HepG2 (cell line): ENCODE results near the gene RER1. TPM values are rescaled to one million over a fixed set of nuclear protein-coding genes. Genes with fewer than 3 reads are reported as not detected.

Experiments used
- ATAC-seq: fragments of 200-7000 bp; cut with Tn5 transposase; 3 replicates; pipeline ENCODE4 v1.9.1; 2020; ENCODE audit warnings: mild to moderate bottlenecking, moderate library complexity
- BruUV-seq: library from RNA; stranded (reverse); fragments of 400-500 nt; replicated peaks from 2 replicates; lab custom pipeline; 2021; lab: Mats Ljungman, UMichigan
- CTCF ChIA-PET: fragments of 300-600 bp; formaldehyde crosslinking; extraction: SDS; loops from one replicate; lab custom pipeline; 2021; ENCODE audit warnings: low total read pairs, inconsistent platforms, low intra/inter-chr PET ratio; lab: Yijun Ruan, JAX
- POLR2A ChIA-PET: fragments of 350-600 bp; sonication (Branson Sonifier 250); formaldehyde crosslinking; loops from one replicate; lab custom pipeline; 2020; ENCODE audit warnings: antibody characterized with exemption, inconsistent platforms; lab: Yijun Ruan, JAX
- DNase-seq: peaks from one replicate; pipeline ENCODE4 v3.0.0-alpha.2; 2015; ENCODE audit warnings: low spot score
- FAIRE-seq: peaks from 3 replicates; lab custom pipeline; 2011; peaks lifted over from hg19 to GRCh38; lab: Jason Lieb, UNC
- H2AFZ ChIP-seq: one replicate; pipeline ENCODE4 v1.6.1; 2011; ENCODE audit warnings: low read length, inconsistent platforms
- H3K27ac ChIP-seq: fragments of 300-600 bp; 3 replicates; pipeline ENCODE4 v1.8.0; 2011; ENCODE audit warnings: mixed run types, mild to moderate bottlenecking, mixed read lengths, low read length, inconsistent platforms; ENCODE audit not compliant: insufficient read depth; ENCODE audit errors: extremely low read length
- H3K27me3 ChIP-seq, 2 experiments: fragments of 200-600 bp in 1 of 2; 2 replicates in 1 of 2; 3 replicates in 1 of 2; pipeline versions ENCODE4 v1.6.0 to v1.8.0; 2011; ENCODE audit warnings: low read length in 2 of 2, mild to moderate bottlenecking in 2 of 2, moderate library complexity in 2 of 2, inconsistent platforms in 1 of 2; ENCODE audit not compliant: insufficient read depth in 2 of 2, control insufficient read depth in 1 of 2
- H3K36me3 ChIP-seq, 2 experiments: fragments of 200-600 bp in 1 of 2; replicated peaks in 1 of 2; 2 replicates in 1 of 2; 3 replicates in 1 of 2; pipeline versions ENCODE4 v1.5.1 to v1.8.0; 2011; ENCODE audit warnings: low read length in 2 of 2, inconsistent platforms in 1 of 2; ENCODE audit not compliant: insufficient read depth in 2 of 2, control insufficient read depth in 1 of 2
- H3K4me1 ChIP-seq: 2 replicates; pipeline ENCODE4 v1.5.1; 2012; ENCODE audit warnings: low read length, inconsistent platforms; ENCODE audit not compliant: insufficient read depth
- H3K4me2 ChIP-seq: 2 replicates; pipeline ENCODE4 v1.6.0; 2011; ENCODE audit warnings: low read depth, low read length, inconsistent platforms
- H3K4me3 ChIP-seq, 3 experiments: fragments of 200-600 bp in 1 of 3; sonication (generic), shearing (Covaris generic) in 1 of 3; replicated peaks in 1 of 3; 2 replicates each; pipeline ENCODE4 v1.5.1; 2011 to 2016; ENCODE audit warnings: low read length in 3 of 3, inconsistent platforms in 2 of 3, low read depth in 2 of 3, mild to moderate bottlenecking in 2 of 3, control low read depth in 1 of 3, mixed read lengths in 1 of 3; ENCODE audit not compliant: insufficient read depth in 1 of 3
- H3K79me2 ChIP-seq: one replicate; pipeline ENCODE4 v1.6.1; 2011; ENCODE audit warnings: low read length, inconsistent platforms; ENCODE audit not compliant: insufficient read depth
- H3K9ac ChIP-seq: 2 replicates; pipeline ENCODE4 v1.6.0; 2011; ENCODE audit warnings: mild to moderate bottlenecking, low read depth, low read length, inconsistent platforms; ENCODE audit not compliant: insufficient read depth
- H3K9me3 ChIP-seq: 2 replicates; pipeline ENCODE4 v1.5.1; 2012; ENCODE audit warnings: mild to moderate bottlenecking, low read length
- H4K20me1 ChIP-seq: 2 replicates; pipeline ENCODE4 v1.6.0; 2011; ENCODE audit warnings: inconsistent platforms, mild to moderate bottlenecking, low read length, moderate library complexity; ENCODE audit not compliant: insufficient read depth
- ESRRA ChIP-seq: sonication (generic); formaldehyde crosslinking; IDR thresholded peaks from 2 replicates; pipeline ENCODE4 v1.5.1; 2020; ENCODE audit warnings: mild to moderate bottlenecking, low read depth, missing genetic modification reagents
- GATAD2A ChIP-seq: IDR thresholded peaks from 2 replicates; pipeline ENCODE4 v1.6.1; 2016
- HOXA9 ChIP-seq: sonication (generic); formaldehyde crosslinking; IDR thresholded peaks from 2 replicates; pipeline ENCODE4 v1.8.1; 2022; ENCODE audit warnings: missing genetic modification reagents, mild to moderate bottlenecking, moderate library complexity, borderline replicate concordance
- JUND ChIP-seq: sonication (generic); formaldehyde crosslinking; IDR thresholded peaks from 2 replicates; pipeline ENCODE4 v1.8.0; 2022; ENCODE audit warnings: mild to moderate bottlenecking, missing genetic modification reagents
- MIXL1 ChIP-seq: IDR thresholded peaks from 2 replicates; pipeline ENCODE4 v1.6.1; 2016
- PCBP1 ChIP-seq: fragments of 200-400 bp; formaldehyde crosslinking; IDR thresholded peaks from 2 replicates; pipeline ENCODE4 v1.6.1; 2017; ENCODE audit warnings: mild to moderate bottlenecking, low read depth, low read length, borderline replicate concordance
- ZMYM2 ChIP-seq: sonication (generic); formaldehyde crosslinking; IDR thresholded peaks from 2 replicates; pipeline ENCODE4 v1.8.0; 2022; ENCODE audit warnings: mild to moderate bottlenecking, missing genetic modification reagents
- ZNF124 ChIP-seq: sonication (generic); formaldehyde crosslinking; IDR thresholded peaks from 2 replicates; pipeline ENCODE4 v1.4.0; 2020; ENCODE audit warnings: missing genetic modification reagents
- ZNF552 ChIP-seq: sonication (generic); formaldehyde crosslinking; IDR thresholded peaks from 2 replicates; pipeline ENCODE4 v1.9.0; 2022; ENCODE audit warnings: missing genetic modification reagents, mild to moderate bottlenecking, borderline replicate concordance
- ZNF558 ChIP-seq: sonication (generic); formaldehyde crosslinking; IDR thresholded peaks from 2 replicates; pipeline ENCODE4 v1.9.0; 2022; ENCODE audit warnings: mild to moderate bottlenecking, missing genetic modification reagents, borderline replicate concordance
- WGBS: methylation state at CpG from one replicate; pipeline ENCODE4 v1.1.6; 2017; ENCODE audit warnings: low lambda C conversion rate; 5-methylcytosine and 5-hydroxymethylcytosine counted together
- in situ Hi-C: cut with HindIII; loops from 2 replicates; pipeline ENCODE4 v1.10.0; 2017; ENCODE audit warnings: low pct_unique_long_range_greater_than_20kb; ENCODE audit not compliant: extremely low pct_ligation_motif_present
- intact Hi-C: fragments of 100-400 bp; cut with micrococcal nuclease; formaldehyde crosslinking; loops from one replicate; pipeline ENCODE4 v1.10.0; 2022; ENCODE audit not compliant: unreplicated experiment
- polyA plus RNA-seq, 8 experiments: library from polyadenylated mRNA; depleted of rRNA in 3 of 8; stranded (reverse) in 7 of 8; unstranded in 1 of 8; fragments of >200 nt; fragmentation: Illumina TruSeq in 4 of 8; extraction: Trizol in 4 of 8; gene quantifications; 2 replicates each; pipeline versions ENCODE4 v1.2.1 to v1.2.3, GENCODE V29; 2011 to 2016; ENCODE audit warnings: low read depth in 4 of 8, missing spikeins in 1 of 8, mixed read lengths in 1 of 8; ENCODE audit not compliant: insufficient read depth in 1 of 8
- total RNA-seq, 5 experiments: library from RNA; depleted of rRNA; stranded (reverse); fragments of >200 nt; fragmentation: Illumina TruSeq; extraction: Trizol; gene quantifications; 2 replicates each; pipeline ENCODE4 v1.2.3, GENCODE V29; 2016; ENCODE audit warnings: low read depth in 1 of 5
- TF ChIP-seq, protein P1 (sequence below): sonication (generic); formaldehyde crosslinking; IDR thresholded peaks from 2 replicates; pipeline ENCODE4 v1.5.0; 2020; ENCODE audit warnings: mild to moderate bottlenecking, missing genetic modification reagents
- TF ChIP-seq, protein P2 (sequence below): sonication (generic); formaldehyde crosslinking; IDR thresholded peaks from 2 replicates; pipeline ENCODE4 v1.4.0; 2020; ENCODE audit warnings: missing genetic modification reagents; ENCODE audit errors: not compliant biosample characterization
- TF ChIP-seq, protein P3 (sequence below): sonication (generic); formaldehyde crosslinking; IDR thresholded peaks from 2 replicates; pipeline ENCODE4 v1.9.0; 2021; ENCODE audit warnings: missing genetic modification reagents, borderline replicate concordance
- TF ChIP-seq, protein P4 (sequence below): sonication (generic); formaldehyde crosslinking; IDR thresholded peaks from 2 replicates; pipeline ENCODE4 v1.4.0; 2020; ENCODE audit warnings: mild to moderate bottlenecking, missing genetic modification reagents

The RER1 gene
- total and polyA plus RNA-seq, 2 of the 13 experiments (the other 11 are each of a cell fraction or from before 2014, with no cell fraction given): 128 to 164 TPM

DNA sequence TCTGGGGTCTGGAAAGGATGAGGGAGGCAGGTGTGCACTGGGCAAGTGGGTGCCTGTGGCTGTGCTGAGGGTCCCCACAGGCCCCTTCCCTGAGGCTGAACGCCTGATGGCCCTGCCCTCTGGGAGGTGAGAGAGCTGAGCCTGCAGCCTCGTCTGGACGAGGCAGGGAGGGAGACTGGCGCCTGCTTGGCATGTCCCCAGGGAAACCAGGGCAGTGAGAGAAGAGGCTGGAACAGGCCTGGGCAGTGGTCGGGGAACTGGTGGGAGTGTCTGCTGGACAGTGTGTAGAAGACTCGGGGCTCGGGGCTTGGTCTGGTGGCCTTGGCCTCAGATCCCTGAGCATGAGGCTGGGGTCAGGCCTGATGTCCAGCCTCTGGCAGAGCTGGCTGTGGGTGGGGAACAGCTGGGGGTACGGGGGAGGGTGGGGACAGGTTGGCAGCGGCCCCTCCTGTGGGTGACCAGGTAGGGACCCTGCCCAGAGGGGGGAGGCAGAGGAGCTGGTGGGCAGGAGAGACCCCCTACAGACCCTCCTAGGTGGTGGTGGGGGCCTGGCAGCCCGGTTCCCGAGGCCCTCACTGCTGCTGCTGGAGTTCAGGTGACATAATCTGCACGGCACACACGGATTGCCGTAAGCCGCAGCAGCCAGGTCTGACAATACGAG is 53.7 kb downstream of the RER1 start:
- H3K27ac ChIP-seq: no peak overlapping the region
- POLR2A ChIA-PET: no interaction called here
- CTCF ChIA-PET: no interaction called here
- peaks cover 41 to 90% of the 10 kb centered on the region in 2 experiments for H3K27me3 ChIP-seq
- H3K79me2 ChIP-seq: no peaks in the 10 kb centered on the region
- 44% methylated on average over 4 of the region's 16 CpGs for WGBS
- in situ Hi-C loops: no loop called here
- no peak overlapping the region for H2AFZ ChIP-seq
- FAIRE-seq: no peak
- H3K4me1 ChIP-seq: no peaks in the 10 kb centered on the region; the same call in 1 of the 2 replicates
- no peaks in the 10 kb centered on the region for H3K36me3 ChIP-seq
- TF ChIP-seq ZNF124 (CRISPR knock-in tag) (no peak), ZNF558 (CRISPR knock-in tag) (no peak), ZNF552 (CRISPR knock-in tag) (no peak), GATAD2A (CRISPR knock-in tag) (no peak), ESRRA (CRISPR knock-in tag) (no peak), HOXA9 (CRISPR knock-in tag) (no peak), ZMYM2 (CRISPR knock-in tag) (no peak), JUND (CRISPR knock-in tag) (no peak), PCBP1 (no peak), MIXL1 (CRISPR knock-in tag) (no peak)
- TF ChIP-seq, protein P1, sequence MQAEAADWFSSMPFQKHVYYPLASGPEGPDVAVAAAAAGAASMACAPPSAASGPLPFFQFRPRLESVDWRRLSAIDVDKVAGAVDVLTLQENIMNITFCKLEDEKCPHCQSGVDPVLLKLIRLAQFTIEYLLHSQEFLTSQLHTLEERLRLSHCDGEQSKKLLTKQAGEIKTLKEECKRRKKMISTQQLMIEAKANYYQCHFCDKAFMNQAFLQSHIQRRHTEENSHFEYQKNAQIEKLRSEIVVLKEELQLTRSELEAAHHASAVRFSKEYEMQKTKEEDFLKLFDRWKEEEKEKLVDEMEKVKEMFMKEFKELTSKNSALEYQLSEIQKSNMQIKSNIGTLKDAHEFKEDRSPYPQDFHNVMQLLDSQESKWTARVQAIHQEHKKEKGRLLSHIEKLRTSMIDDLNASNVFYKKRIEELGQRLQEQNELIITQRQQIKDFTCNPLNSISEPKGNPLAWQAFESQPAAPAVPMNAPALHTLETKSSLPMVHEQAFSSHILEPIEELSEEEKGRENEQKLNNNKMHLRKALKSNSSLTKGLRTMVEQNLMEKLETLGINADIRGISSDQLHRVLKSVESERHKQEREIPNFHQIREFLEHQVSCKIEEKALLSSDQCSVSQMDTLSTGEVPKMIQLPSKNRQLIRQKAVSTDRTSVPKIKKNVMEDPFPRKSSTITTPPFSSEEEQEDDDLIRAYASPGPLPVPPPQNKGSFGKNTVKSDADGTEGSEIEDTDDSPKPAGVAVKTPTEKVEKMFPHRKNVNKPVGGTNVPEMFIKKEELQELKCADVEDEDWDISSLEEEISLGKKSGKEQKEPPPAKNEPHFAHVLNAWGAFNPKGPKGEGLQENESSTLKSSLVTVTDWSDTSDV: no peak
- TF ChIP-seq, protein P2, sequence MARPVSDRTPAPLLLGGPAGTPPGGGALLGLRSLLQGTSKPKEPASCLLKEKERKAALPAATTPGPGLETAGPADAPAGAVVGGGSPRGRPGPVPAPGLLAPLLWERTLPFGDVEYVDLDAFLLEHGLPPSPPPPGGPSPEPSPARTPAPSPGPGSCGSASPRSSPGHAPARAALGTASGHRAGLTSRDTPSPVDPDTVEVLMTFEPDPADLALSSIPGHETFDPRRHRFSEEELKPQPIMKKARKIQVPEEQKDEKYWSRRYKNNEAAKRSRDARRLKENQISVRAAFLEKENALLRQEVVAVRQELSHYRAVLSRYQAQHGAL: no peak
- TF ChIP-seq, protein P3, sequence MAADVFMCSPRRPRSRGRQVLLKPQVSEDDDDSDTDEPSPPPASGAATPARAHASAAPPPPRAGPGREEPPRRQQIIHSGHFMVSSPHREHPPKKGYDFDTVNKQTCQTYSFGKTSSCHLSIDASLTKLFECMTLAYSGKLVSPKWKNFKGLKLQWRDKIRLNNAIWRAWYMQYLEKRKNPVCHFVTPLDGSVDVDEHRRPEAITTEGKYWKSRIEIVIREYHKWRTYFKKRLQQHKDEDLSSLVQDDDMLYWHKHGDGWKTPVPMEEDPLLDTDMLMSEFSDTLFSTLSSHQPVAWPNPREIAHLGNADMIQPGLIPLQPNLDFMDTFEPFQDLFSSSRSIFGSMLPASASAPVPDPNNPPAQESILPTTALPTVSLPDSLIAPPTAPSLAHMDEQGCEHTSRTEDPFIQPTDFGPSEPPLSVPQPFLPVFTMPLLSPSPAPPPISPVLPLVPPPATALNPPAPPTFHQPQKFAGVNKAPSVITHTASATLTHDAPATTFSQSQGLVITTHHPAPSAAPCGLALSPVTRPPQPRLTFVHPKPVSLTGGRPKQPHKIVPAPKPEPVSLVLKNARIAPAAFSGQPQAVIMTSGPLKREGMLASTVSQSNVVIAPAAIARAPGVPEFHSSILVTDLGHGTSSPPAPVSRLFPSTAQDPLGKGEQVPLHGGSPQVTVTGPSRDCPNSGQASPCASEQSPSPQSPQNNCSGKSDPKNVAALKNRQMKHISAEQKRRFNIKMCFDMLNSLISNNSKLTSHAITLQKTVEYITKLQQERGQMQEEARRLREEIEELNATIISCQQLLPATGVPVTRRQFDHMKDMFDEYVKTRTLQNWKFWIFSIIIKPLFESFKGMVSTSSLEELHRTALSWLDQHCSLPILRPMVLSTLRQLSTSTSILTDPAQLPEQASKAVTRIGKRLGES (CRISPR knock-in tag): no peak
- TF ChIP-seq, protein P4, sequence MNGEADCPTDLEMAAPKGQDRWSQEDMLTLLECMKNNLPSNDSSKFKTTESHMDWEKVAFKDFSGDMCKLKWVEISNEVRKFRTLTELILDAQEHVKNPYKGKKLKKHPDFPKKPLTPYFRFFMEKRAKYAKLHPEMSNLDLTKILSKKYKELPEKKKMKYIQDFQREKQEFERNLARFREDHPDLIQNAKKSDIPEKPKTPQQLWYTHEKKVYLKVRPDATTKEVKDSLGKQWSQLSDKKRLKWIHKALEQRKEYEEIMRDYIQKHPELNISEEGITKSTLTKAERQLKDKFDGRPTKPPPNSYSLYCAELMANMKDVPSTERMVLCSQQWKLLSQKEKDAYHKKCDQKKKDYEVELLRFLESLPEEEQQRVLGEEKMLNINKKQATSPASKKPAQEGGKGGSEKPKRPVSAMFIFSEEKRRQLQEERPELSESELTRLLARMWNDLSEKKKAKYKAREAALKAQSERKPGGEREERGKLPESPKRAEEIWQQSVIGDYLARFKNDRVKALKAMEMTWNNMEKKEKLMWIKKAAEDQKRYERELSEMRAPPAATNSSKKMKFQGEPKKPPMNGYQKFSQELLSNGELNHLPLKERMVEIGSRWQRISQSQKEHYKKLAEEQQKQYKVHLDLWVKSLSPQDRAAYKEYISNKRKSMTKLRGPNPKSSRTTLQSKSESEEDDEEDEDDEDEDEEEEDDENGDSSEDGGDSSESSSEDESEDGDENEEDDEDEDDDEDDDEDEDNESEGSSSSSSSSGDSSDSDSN: no peak
- H4K20me1 ChIP-seq: peaks cover 3% of the 10 kb centered on the region; the same call in 1 of the 2 replicates
- ATAC-seq: no peak
- no peak for DNase-seq
- no peak overlapping the region for H3K4me2 ChIP-seq
- intact Hi-C loops: no loop called here
- H3K9me3 ChIP-seq: no peaks in the 10 kb centered on the region
- BruUV-seq: no TSS peak
- no peak overlapping the region for H3K9ac ChIP-seq
- no peak overlapping the region for H3K4me3 ChIP-seq
